HG03460 (cell line): Measurements from ENCODE around the gene GSG1L.

Source experiments
- ATAC-seq: cut with Tn5 transposase; IDR thresholded peaks from one replicate; pipeline ENCODE4 v1.9.1; 2021; ENCODE audit not compliant: unreplicated experiment

Gene GSG1L

GRCh38 chr16:28092721-28093384 lies 29.3 kb upstream of the GSG1L start:
- no peak for ATAC-seq

DNA sequence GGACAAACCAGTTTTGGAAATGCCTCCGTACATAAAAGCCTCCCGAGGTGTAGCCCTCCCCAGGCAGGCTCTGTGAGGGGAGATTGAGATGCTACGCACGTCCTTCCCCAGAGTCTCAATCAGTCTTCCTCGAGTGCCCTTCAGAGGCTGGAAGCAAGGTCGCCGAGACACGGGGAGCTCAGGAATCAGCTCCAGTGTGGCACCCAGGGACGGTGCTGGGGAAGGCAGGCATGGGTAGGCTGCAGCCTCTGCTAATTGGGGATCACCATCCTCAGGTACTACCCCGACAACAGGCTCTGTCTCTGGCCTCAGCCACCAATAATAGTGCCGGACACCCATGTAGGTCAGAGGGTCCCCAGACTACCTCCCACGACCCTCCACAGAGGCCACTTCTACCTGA lies 28.1 kb upstream of the GSG1L start:
- no peak for ATAC-seq

DNA sequence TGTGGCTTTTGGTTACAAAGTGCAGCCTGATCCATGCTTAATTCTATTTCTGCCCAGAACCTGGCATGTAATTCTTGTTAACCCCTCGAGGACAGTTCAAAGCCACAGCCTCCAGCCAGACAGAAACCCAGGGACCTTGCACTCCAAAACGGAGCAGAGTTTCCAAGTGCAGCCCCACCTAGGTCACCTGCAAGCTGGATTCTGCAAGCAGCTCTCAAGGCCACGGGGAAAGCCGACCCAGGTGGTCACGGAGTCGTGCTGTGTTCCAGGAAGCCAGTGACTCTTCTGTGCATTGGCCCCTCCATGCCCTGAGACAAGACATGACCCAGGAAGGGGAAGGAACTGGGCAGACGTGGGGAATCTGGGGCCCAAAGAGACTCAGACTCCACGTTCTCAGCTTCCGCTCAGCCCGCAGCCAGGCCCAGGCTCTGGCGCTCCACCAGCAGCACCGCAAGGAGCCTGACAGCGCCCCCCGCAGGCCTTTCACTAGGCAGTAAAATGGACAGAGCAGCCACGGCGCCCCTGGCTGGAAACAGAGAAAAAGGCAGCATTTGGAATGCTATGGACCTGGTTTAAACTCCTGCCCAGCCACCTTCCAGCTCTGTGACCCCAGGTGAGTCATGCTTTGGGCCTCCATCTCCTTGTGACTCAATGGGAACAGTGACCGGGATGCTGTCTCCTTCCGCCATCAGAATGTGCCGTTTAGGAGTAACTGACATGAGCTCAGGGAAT lies 27.3 kb upstream of the GSG1L start:
- no peak for ATAC-seq

DNA sequence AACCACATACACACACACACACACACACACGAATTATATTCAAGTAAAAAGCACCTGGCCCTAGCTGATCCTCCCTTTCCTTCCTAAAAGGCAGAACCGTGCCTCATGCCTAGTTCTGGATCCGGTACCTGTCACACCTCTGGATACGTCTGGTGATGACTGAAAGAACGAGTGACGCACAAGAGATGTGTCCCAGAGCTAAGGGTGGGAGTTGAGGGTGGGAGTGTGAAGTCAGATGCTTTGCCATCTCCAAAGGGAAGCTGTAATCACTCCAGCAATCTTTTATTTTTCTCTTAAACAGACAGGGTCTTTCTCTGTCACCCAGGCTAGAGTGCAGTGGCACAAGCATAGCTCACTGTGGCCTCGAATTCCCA lies 26.5 kb upstream of the GSG1L start:
- ATAC-seq = no peak

- ATAC-seq = no peak
Measured at GRCh38 chr16:28089205-28089991, 25.9 kb upstream of the GSG1L start.

- no peak for ATAC-seq
Measured at GRCh38 chr16:28087675-28088300, 24.3 kb upstream of the GSG1L start.

GRCh38 chr16:28087140-28087660 lies 23.7 kb upstream of the GSG1L start:
- ATAC-seq = no peak

- no peak for ATAC-seq
Measured at GRCh38 chr16:28086186-28087139, 22.9 kb upstream of the GSG1L start.

DNA sequence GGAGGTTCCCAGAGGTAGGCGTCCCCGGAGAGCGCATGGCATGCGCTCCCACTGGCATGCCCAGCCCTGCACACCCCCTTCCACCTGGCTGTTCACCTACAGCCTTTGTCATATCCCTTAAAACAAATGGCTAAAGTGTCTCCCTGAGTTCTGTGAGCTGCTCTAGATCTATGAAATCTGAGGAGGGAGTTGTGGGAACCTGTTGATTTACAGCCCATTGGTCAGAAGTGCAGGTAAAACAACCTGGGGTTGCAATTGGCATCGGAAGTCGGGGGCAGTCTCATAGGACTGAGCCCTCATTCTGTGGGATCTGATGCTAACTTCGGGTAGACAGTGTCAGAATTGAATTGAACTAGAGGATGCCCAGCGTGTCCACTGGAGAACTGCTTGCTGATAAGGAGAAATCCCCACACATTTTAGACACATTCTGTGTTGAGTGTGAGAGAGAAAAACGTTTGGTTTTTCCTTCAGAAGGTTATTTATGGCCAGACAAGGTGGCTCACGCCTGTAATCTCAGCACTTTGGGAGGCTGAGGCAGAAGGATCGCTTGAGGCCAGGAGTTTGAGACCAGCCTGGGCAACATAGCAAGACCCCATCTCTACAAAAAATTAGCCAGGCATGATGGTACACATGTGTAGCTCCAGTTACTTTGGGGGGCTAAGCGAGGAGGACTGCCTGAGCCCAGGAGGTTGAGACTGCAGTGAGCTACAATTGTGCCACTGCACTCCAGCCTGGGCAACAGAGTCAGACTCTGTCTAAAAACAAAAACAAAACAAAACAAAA lies 22.1 kb upstream of the GSG1L start:
- no peak for ATAC-seq

- no peak for ATAC-seq
Measured at GRCh38 chr16:28084209-28084608, 20.7 kb upstream of the GSG1L start.

DNA sequence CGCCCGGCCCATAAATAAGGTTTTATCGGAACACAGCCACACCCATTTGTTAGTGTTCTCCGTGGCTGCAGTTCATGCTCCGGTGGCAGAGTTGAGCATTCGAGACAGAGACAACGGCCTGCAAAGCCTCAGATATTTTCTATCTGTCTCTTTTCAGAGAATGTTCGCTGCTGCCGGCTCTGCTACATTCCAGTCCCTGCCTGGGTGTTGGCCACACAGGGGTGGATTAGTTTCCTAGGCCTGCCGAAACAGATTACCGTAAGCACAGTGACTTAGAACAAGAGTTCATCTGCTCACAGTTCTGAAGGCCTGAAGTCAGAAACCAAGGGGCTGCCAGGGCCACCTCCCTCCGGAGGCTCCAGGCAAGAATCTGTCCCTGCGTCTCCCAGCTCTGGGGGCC lies 19.1 kb upstream of the GSG1L start:
- ATAC-seq = no peak

- no peak for ATAC-seq
Measured at GRCh38 chr16:28081391-28081968, 18.0 kb upstream of the GSG1L start.

DNA sequence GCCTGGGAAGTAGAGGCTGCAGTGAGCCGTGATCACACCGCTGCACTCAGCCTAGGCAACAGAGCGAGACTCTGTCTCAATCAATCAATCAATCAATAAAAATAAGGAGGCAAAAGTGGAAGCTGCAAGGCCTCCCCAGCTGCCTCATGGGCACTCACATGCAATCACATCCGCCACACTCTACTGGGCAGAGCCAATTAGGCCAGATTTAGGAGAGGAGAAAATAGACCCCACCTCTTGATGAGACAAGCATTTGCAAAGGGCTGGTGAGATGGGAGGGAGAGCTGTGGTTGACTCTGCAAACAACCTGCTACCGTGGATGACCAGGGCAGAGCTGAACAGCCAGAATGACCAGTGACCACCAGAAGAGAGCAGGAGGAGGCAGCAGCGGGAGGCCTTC lies 14.7 kb upstream of the GSG1L start:
- no peak for ATAC-seq

GRCh38 chr16:28073836-28074235 lies 10.3 kb upstream of the GSG1L start:
- ATAC-seq = no peak

- ATAC-seq = no peak
Measured at GRCh38 chr16:28072087-28072486, 8.6 kb upstream of the GSG1L start.

DNA sequence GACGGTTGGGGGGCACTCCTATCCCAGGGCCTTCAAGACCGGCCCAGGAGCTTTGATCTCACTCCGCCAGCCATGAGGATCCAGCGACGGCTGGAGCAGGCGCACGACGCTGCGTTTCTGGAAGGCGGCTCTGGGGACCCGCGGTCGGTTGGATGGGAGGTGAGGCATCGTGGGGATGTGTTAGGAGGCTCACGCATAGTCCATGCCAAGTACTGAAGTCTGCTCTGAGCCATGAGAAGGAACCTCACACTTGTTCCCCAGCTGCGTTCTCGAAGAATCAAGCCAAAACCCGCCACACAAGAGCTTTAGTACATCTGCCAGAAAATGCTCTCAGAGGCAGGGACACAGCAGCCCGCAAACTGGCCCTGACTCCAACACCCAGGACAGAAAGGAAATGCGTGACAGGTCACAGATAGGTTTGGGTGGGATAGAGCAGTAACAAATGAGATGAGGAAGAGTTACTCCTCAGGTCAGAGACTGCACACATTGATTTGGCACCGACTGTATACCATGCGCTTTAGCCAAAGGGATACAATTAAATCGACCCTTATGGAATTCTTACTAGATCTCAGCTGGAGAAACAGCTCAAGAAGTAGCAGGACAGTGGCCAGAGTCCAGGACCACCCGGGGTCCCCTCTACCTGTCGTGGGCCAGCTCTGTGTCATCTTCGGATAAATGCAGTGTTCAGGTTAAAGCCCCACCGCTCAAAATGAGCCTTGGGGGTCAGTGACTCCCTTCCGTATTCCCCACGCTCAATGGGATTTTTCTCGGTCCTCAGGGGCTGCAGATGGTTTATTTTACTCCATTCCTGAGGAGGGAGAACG lies 6.7 kb upstream of the GSG1L start:
- ATAC-seq = no peak

- ATAC-seq = no peak
Measured at GRCh38 chr16:28068976-28069375, 5.5 kb upstream of the GSG1L start.
